ENCODE results near the gene MTA3.

The MTA3 gene

GRCh38 chr2:42711896-42712295, 143.5 kb downstream of the MTA3 start:
- Histone ChIP-seq H2AFZ (ENCODE audit: low read length) (no peak overlapping the region), H3K4me2 (ENCODE audit: low read length) (no peak overlapping the region), H3K4me3 (ENCODE audit: low read depth, low read length, poor library complexity, severe bottlenecking) (no peak overlapping the region), H3K79me2 (ENCODE audit: insufficient read depth, low read length) (no peaks in the 10 kb centered on the region), H4K20me1 (ENCODE audit: insufficient read depth, low read length) (no peaks in the 10 kb centered on the region), H3K36me3 (ENCODE audit: insufficient read depth, low read length) (peaks cover 38% of the 10 kb centered on the region), H3K9me2 (ENCODE audit: low read depth, low read length) (no peaks in the 10 kb centered on the region), H3K9ac (ENCODE audit: low read length) (no peak overlapping the region), H3F3A (ENCODE audit: insufficient read depth, low read length) (no peaks in the 10 kb centered on the region), H3K9me3 (ENCODE audit: low read length) (no peaks in the 10 kb centered on the region), H3K27me3 (ENCODE audit: insufficient read depth, low read length) (no peaks in the 10 kb centered on the region), H3K4me1 (ENCODE audit: insufficient read depth, low read length, severe bottlenecking) (no peaks in the 10 kb centered on the region), H3K27ac (ENCODE audit: low read depth, low read length, poor library complexity, severe bottlenecking) (no peak overlapping the region)
- no peak for TF ChIP-seq EZH2 (IDR thresholded peaks at IDR 0.05; ENCODE audit: borderline replicate concordance, low read length)
- TF ChIP-seq, protein P1, sequence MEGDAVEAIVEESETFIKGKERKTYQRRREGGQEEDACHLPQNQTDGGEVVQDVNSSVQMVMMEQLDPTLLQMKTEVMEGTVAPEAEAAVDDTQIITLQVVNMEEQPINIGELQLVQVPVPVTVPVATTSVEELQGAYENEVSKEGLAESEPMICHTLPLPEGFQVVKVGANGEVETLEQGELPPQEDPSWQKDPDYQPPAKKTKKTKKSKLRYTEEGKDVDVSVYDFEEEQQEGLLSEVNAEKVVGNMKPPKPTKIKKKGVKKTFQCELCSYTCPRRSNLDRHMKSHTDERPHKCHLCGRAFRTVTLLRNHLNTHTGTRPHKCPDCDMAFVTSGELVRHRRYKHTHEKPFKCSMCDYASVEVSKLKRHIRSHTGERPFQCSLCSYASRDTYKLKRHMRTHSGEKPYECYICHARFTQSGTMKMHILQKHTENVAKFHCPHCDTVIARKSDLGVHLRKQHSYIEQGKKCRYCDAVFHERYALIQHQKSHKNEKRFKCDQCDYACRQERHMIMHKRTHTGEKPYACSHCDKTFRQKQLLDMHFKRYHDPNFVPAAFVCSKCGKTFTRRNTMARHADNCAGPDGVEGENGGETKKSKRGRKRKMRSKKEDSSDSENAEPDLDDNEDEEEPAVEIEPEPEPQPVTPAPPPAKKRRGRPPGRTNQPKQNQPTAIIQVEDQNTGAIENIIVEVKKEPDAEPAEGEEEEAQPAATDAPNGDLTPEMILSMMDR (IDR thresholded peaks at IDR 0.05; ENCODE audit: low read length) = no peak

- no peaks in the 10 kb centered on the region for H3K9me2 ChIP-seq (ENCODE audit: low read depth, low read length)
- H3K4me2 ChIP-seq (ENCODE audit: low read length) = no peak overlapping the region
- no peaks in the 10 kb centered on the region for H3K4me1 ChIP-seq (ENCODE audit: insufficient read depth, low read length, severe bottlenecking)
- H3K36me3 ChIP-seq (ENCODE audit: insufficient read depth, low read length) = peaks cover 27% of the 10 kb centered on the region
- no peaks in the 10 kb centered on the region for H3K9me3 ChIP-seq (ENCODE audit: low read length)
- H3F3A ChIP-seq (ENCODE audit: insufficient read depth, low read length) = no peaks in the 10 kb centered on the region
- TF ChIP-seq, protein P1 (IDR thresholded peaks at IDR 0.05; ENCODE audit: low read length) = no peak
- no peak for TF ChIP-seq EZH2 (IDR thresholded peaks at IDR 0.05; ENCODE audit: borderline replicate concordance, low read length)
- H3K27me3 ChIP-seq (ENCODE audit: insufficient read depth, low read length) = no peaks in the 10 kb centered on the region
- H3K27ac ChIP-seq (ENCODE audit: low read depth, low read length, poor library complexity, severe bottlenecking) = no peak overlapping the region
- H3K79me2 ChIP-seq (ENCODE audit: insufficient read depth, low read length) = no peaks in the 10 kb centered on the region
- H3K9ac ChIP-seq (ENCODE audit: low read length) = no peak overlapping the region
- H3K4me3 ChIP-seq (ENCODE audit: low read depth, low read length, poor library complexity, severe bottlenecking) = no peak overlapping the region
- H4K20me1 ChIP-seq (ENCODE audit: insufficient read depth, low read length) = no peaks in the 10 kb centered on the region
- no peak overlapping the region for H2AFZ ChIP-seq (ENCODE audit: low read length)
Observed at GRCh38 chr2:42712934-42713333, 144.5 kb downstream of the MTA3 start.

DNA sequence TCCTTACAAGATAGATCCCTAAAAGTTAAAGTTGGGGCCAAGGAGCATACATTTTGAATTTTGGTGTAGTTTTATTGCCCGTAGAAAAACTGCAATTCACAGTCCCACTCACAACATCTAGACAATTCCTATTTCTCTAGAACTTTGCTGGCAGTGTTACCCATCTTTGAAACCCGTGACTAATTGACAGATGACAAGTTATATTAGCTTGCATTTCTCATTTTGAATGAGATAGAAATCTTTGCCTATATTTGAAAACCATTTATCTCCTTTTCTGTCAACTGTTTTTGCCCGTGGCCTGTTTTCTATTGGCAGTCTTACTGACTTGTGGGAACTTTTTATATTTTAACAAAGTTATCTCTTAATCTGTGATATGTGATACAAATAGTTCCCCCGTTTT, 145.5 kb downstream of the MTA3 start:
- TF ChIP-seq EZH2 (IDR thresholded peaks at IDR 0.05; ENCODE audit: borderline replicate concordance, low read length) = no peak
- TF ChIP-seq, protein P1 (IDR thresholded peaks at IDR 0.05; ENCODE audit: low read length) = no peak
- H2AFZ ChIP-seq (ENCODE audit: low read length) = no peak overlapping the region
- H3K27me3 ChIP-seq (ENCODE audit: insufficient read depth, low read length) = no peaks in the 10 kb centered on the region
- no peak overlapping the region for H3K4me2 ChIP-seq (ENCODE audit: low read length)
- no peaks in the 10 kb centered on the region for H3K79me2 ChIP-seq (ENCODE audit: insufficient read depth, low read length)
- H3K27ac ChIP-seq (ENCODE audit: low read depth, low read length, poor library complexity, severe bottlenecking) = no peak overlapping the region
- H3K9ac ChIP-seq (ENCODE audit: low read length) = no peak overlapping the region
- H3F3A ChIP-seq (ENCODE audit: insufficient read depth, low read length) = no peaks in the 10 kb centered on the region
- H3K4me3 ChIP-seq (ENCODE audit: low read depth, low read length, poor library complexity, severe bottlenecking) = no peak overlapping the region
- no peaks in the 10 kb centered on the region for H3K9me2 ChIP-seq (ENCODE audit: low read depth, low read length)
- peaks cover 18% of the 10 kb centered on the region for H3K36me3 ChIP-seq (ENCODE audit: insufficient read depth, low read length)
- no peaks in the 10 kb centered on the region for H3K9me3 ChIP-seq (ENCODE audit: low read length)
- H3K4me1 ChIP-seq (ENCODE audit: insufficient read depth, low read length, severe bottlenecking) = no peaks in the 10 kb centered on the region
- no peaks in the 10 kb centered on the region for H4K20me1 ChIP-seq (ENCODE audit: insufficient read depth, low read length)

All from OCI-LY1 (cell line).